Left hindlimb (tissue), 1 donor: ENCODE measurements around the gene SLC39A3.

ENCODE experiments used
- DNase-seq: peaks from one replicate; pipeline ENCODE4 v3.0.0-alpha.2; 2018

SLC39A3 gene

GRCh38 chr19:2768365-2769132, 28.7 kb upstream of the SLC39A3 start:
- no peak for DNase-seq

GRCh38 chr19:2767688-2768087, 27.9 kb upstream of the SLC39A3 start:
- peak; percentile 10 for DNase-seq

GRCh38 chr19:2766594-2767372, 27.0 kb upstream of the SLC39A3 start:
- peak; percentile 28 for DNase-seq

GRCh38 chr19:2765376-2765775, 25.6 kb upstream of the SLC39A3 start:
- peak; percentile 25 for DNase-seq

GRCh38 chr19:2764945-2765344, 25.1 kb upstream of the SLC39A3 start:
- DNase-seq, result no peak

- peak; percentile 22 for DNase-seq
Observed at GRCh38 chr19:2763687-2764086, 23.9 kb upstream of the SLC39A3 start.

- DNase-seq, result no peak
Observed at GRCh38 chr19:2762783-2763496, 23.1 kb upstream of the SLC39A3 start.

GRCh38 chr19:2761876-2762782, 22.3 kb upstream of the SLC39A3 start:
- peak; percentile 26 for DNase-seq

- no peak for DNase-seq
Observed at GRCh38 chr19:2761309-2761677, 21.5 kb upstream of the SLC39A3 start.

GRCh38 chr19:2759965-2760364, 20.1 kb upstream of the SLC39A3 start:
- DNase-seq, result no peak

- no peak for DNase-seq
Observed at GRCh38 chr19:2759362-2759761, 19.5 kb upstream of the SLC39A3 start.

GRCh38 chr19:2758601-2759313, 18.9 kb upstream of the SLC39A3 start:
- DNase-seq, result peak; percentile 19

- DNase-seq, result peak; percentile 24
Observed at GRCh38 chr19:2756921-2757881, 17.4 kb upstream of the SLC39A3 start.

GRCh38 chr19:2756477-2756876, 16.7 kb upstream of the SLC39A3 start:
- no peak for DNase-seq

- peak; percentile 16 for DNase-seq
Observed at GRCh38 chr19:2755811-2756210, 16.0 kb upstream of the SLC39A3 start.

- peak; percentile 19 for DNase-seq
Observed at GRCh38 chr19:2755448-2755705, 15.6 kb upstream of the SLC39A3 start.

- DNase-seq, result peak; percentile 23
Observed at GRCh38 chr19:2754659-2755447, 15.0 kb upstream of the SLC39A3 start.

- DNase-seq, result no peak
Observed at GRCh38 chr19:2751438-2751830, 11.6 kb upstream of the SLC39A3 start.

GRCh38 chr19:2750808-2751437, 11.1 kb upstream of the SLC39A3 start:
- no peak for DNase-seq

GRCh38 chr19:2747349-2747748, 7.5 kb upstream of the SLC39A3 start:
- DNase-seq, result no peak
